Measurements from ENCODE around the gene ISOC2.
"Not testable (repeated sequence)": the region's sequence is repeated elsewhere in the genome, so short reads cannot be mapped to it uniquely, and the experiment has no call there.

The ISOC2 gene

GRCh38 chr19:55461259-55461973 is at the start of gene ISOC2:
Gene ISOC2 (minus strand): TSS chr19:55461642. CDS start chr19:55456486, 5,156 bp downstream.
- peak; percentile 100 for DNase-seq

- no peak for DNase-seq
Measured at GRCh38 chr19:55508120-55508519, 46.7 kb upstream of the ISOC2 start.

GRCh38 chr19:55504981-55505380 is 43.5 kb upstream of the ISOC2 start:
- no peak for DNase-seq

GRCh38 chr19:55504252-55504603 is 42.8 kb upstream of the ISOC2 start:
- no peak for DNase-seq

- peak; percentile 94 for DNase-seq
Measured at GRCh38 chr19:55503502-55504251, 42.2 kb upstream of the ISOC2 start.

- DNase-seq: no peak
Measured at GRCh38 chr19:55503157-55503501, 41.7 kb upstream of the ISOC2 start.

- DNase-seq: no peak
Measured at GRCh38 chr19:55502197-55502952, 40.9 kb upstream of the ISOC2 start.

- no peak for DNase-seq
Measured at GRCh38 chr19:55500368-55500952, 39.0 kb upstream of the ISOC2 start.

- DNase-seq: no peak
Measured at GRCh38 chr19:55498246-55498840, 36.9 kb upstream of the ISOC2 start.

- no peak for DNase-seq
Measured at GRCh38 chr19:55497763-55498162, 36.3 kb upstream of the ISOC2 start.

GRCh38 chr19:55496820-55497219 is 35.4 kb upstream of the ISOC2 start:
- not testable (repeated sequence) for DNase-seq

- DNase-seq: no peak
Measured at GRCh38 chr19:55495646-55496349, 34.4 kb upstream of the ISOC2 start.

- no peak for DNase-seq
Measured at GRCh38 chr19:55494172-55494761, 32.8 kb upstream of the ISOC2 start.

GRCh38 chr19:55493645-55494171 is 32.3 kb upstream of the ISOC2 start:
- no peak for DNase-seq

- no peak for DNase-seq
Measured at GRCh38 chr19:55493052-55493644, 31.7 kb upstream of the ISOC2 start.

GRCh38 chr19:55492362-55492944 is 31.0 kb upstream of the ISOC2 start:
- DNase-seq: no peak

- DNase-seq: no peak
Measured at GRCh38 chr19:55491546-55492360, 30.3 kb upstream of the ISOC2 start.

- no peak for DNase-seq
Measured at GRCh38 chr19:55490478-55491432, 29.3 kb upstream of the ISOC2 start.
